Measurements from ENCODE around the gene ARPP21. TPM values are rescaled to one million over a fixed set of nuclear protein-coding genes. Genes with fewer than 3 reads are reported as not detected.
A peak's percentile ranks its signal among the peaks of the same experiment; 100 is the strongest.

ARPP21 gene
- total RNA-seq, 1 experiment from 2014 or later = not detected

GRCh38 chr3:35746492-35746891 lies 107.2 kb downstream of the ARPP21 start (continued):
- TF ChIP-seq ARID4B (CRISPR knock-in tag; IDR thresholded peaks at IDR 0.05; ENCODE audit: borderline replicate concordance) = no peak
- no peak for TF ChIP-seq PRDM15 (CRISPR knock-in tag; IDR thresholded peaks at IDR 0.05)
- no peak for TF ChIP-seq ESRRA (CRISPR knock-in tag; IDR thresholded peaks at IDR 0.05; ENCODE audit: borderline replicate concordance)
- no peak for TF ChIP-seq ZMAT4 (CRISPR knock-in tag; IDR thresholded peaks at IDR 0.05)
- no peak for TF ChIP-seq ZBTB21 (CRISPR knock-in tag; IDR thresholded peaks at IDR 0.05; ENCODE audit: borderline replicate concordance)
- TF ChIP-seq NR3C1 (CRISPR knock-in tag; conservative IDR thresholded peaks at IDR 0.05; ENCODE audit: low read depth) = no peak
- TF ChIP-seq ZSCAN18 (CRISPR knock-in tag; IDR thresholded peaks at IDR 0.05) = no peak
- TF ChIP-seq ELF4 (CRISPR knock-in tag; IDR thresholded peaks at IDR 0.05; ENCODE audit: low read depth) = no peak
- TF ChIP-seq MYBL2 (CRISPR knock-in tag; IDR thresholded peaks at IDR 0.05) = no peak
- no peak for TF ChIP-seq RORB (CRISPR knock-in tag; IDR thresholded peaks at IDR 0.05)
- no peak for TF ChIP-seq ZNF232 (CRISPR knock-in tag; IDR thresholded peaks at IDR 0.05)
- TF ChIP-seq JAZF1 (CRISPR knock-in tag; IDR thresholded peaks at IDR 0.05) = no peak

GRCh38 chr3:35748144-35748543 lies 108.8 kb downstream of the ARPP21 start:
- H3K27me3 Mint-ChIP-seq (ENCODE audit: low read depth) = peaks cover 58% of the 10 kb centered on the region
- no peaks in the 10 kb centered on the region for H3K9me3 Mint-ChIP-seq
- POLR2A ChIA-PET = no interaction called here
- no peak overlapping the region for H3K27ac Mint-ChIP-seq
- TF ChIP-seq ZNF512 (CRISPR knock-in tag; IDR thresholded peaks at IDR 0.05; ENCODE audit: borderline replicate concordance) = peak; percentile 70; the same call in 1 of the 2 replicates
- no peak for TF ChIP-seq PRDM15 (CRISPR knock-in tag; IDR thresholded peaks at IDR 0.05)
- peaks cover 30% of the 10 kb centered on the region for H3K4me1 Mint-ChIP-seq
- no peak overlapping the region for H3K4me3 Mint-ChIP-seq
- CTCF ChIA-PET = no interaction called here
- ATAC-seq = no peak
- H3K36me3 Mint-ChIP-seq = no peaks in the 10 kb centered on the region
- no peak for DNase-seq (ENCODE audit: low spot score)

Data from WTC11 (cell line).